Lower leg skin (tissue), 4 donors: ENCODE results near the gene ZSCAN23. TPM values are rescaled to one million over a fixed set of nuclear protein-coding genes. Genes with fewer than 3 reads are reported as not detected.
"Not testable (repeated sequence)": the region's sequence is repeated elsewhere in the genome, so short reads cannot be mapped to it uniquely, and the experiment has no call there.

ENCODE experiments used
- DNase-seq, 2 donors: peaks; one replicate each; pipeline ENCODE4 v3.0.0-alpha.2; 2019; ENCODE audit warnings: low spot score in 2 of 2
- H3K4me3 ChIP-seq: fragments of 200-600 bp; sonication (generic); 2 replicates; pipeline ENCODE4 v1.5.1; 2017; ENCODE audit warnings: mild to moderate bottlenecking, low read depth; ENCODE audit not compliant: poor library complexity, severe bottlenecking
- POLR2A ChIP-seq, 2 donors: fragments of 450-650 bp; IDR thresholded peaks; one replicate each; pipeline ENCODE4 v1.6.1; 2016 to 2017; ENCODE audit warnings: antibody characterized with exemption in 2 of 2, mild to moderate bottlenecking in 1 of 2, moderate library complexity in 1 of 2
- WGBS, 2 donors: methylation state at CpG; one replicate each; pipeline ENCODE4 v1.1.5; 2018; 5-methylcytosine and 5-hydroxymethylcytosine counted together
- intact Hi-C: fragments of 100-400 bp; cut with DNase I; formaldehyde crosslinking; loops from one replicate; pipeline ENCODE4 v1.15.0; 2023; ENCODE audit warnings: low total_unique reads
- total RNA-seq, 4 donors: library from RNA; depleted of rRNA; stranded (reverse); fragments of >200 nt; gene quantifications; one replicate each; pipeline ENCODE4 v1.1.0, GENCODE V29; 2016
- TF ChIP-seq, protein P1 (sequence below), 3 donors: fragments of 450-650 bp; IDR thresholded peaks; one replicate each; pipeline ENCODE4 v1.5.1; 2016; ENCODE audit warnings: antibody characterized with exemption in 3 of 3, mild to moderate bottlenecking in 3 of 3, moderate library complexity in 2 of 3

Gene ZSCAN23
- total RNA-seq, 4 donors from 2014 or later, result 0.25 to 1.2 (median 0.65) TPM; not detected in 1

DNA sequence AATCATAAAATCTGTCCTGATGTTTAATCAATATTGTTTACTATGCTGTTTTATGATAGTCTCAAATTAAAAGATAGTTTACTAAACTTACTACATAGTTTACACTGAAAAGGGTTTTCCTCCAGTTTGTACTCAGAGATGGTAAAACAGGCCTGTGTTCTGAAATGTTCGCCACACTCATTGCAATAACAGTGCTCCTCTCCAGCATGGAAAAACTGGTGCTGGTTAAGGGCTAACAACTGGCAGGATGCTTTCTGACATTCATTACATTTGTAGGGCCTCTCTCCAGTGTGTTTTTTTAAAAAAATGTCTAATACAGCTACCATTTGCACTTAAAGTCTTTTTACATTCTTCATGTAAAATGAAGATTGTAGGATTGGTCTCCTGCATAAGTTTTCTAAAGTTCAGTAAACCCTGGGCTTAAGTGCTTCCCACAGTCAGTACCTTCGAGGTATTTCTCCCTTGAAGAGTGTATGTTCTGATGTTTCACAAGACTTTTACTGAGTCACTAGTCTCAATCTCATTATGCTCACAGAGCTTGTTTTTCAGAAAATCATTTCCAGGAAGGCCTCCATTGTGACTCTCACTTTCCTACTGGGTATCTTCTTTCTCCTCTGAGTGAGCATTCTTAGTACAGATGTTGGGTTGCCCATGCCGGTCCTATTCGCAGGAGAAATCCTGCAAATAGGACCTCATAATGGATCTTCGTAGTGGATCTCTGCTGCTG lies 35.1 kb downstream of the ZSCAN23 start:
- intact Hi-C loops, result no loop called here
- no peak overlapping the region for H3K4me3 ChIP-seq
- TF ChIP-seq, protein P1, sequence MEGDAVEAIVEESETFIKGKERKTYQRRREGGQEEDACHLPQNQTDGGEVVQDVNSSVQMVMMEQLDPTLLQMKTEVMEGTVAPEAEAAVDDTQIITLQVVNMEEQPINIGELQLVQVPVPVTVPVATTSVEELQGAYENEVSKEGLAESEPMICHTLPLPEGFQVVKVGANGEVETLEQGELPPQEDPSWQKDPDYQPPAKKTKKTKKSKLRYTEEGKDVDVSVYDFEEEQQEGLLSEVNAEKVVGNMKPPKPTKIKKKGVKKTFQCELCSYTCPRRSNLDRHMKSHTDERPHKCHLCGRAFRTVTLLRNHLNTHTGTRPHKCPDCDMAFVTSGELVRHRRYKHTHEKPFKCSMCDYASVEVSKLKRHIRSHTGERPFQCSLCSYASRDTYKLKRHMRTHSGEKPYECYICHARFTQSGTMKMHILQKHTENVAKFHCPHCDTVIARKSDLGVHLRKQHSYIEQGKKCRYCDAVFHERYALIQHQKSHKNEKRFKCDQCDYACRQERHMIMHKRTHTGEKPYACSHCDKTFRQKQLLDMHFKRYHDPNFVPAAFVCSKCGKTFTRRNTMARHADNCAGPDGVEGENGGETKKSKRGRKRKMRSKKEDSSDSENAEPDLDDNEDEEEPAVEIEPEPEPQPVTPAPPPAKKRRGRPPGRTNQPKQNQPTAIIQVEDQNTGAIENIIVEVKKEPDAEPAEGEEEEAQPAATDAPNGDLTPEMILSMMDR (IDR thresholded peaks at IDR 0.05), result no peak
- TF ChIP-seq POLR2A (IDR thresholded peaks at IDR 0.05), result no peak
- WGBS, 2 donors, result 82 to 87% methylated on average over 5 of the region's 5 CpGs
- DNase-seq, result no peak

DNA sequence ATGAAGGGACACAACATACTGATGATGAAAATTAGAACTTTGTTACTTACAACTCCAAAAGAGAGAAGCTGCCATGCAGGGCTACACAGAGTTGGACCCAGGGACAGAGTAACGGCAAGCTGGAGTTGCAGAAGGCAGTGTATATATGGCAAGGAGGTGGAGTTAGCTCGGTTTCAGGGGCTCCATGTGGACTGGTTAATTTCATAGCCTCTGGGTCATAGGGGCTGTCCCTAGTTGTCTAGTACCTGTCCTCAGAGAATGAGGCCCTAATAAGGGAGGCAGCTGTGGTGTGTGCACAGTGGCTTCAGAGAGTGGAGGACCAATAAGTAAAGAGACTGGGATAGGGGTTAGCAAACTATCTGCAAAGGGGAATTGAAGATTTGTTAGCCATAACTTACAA lies 35.9 kb downstream of the ZSCAN23 start:
- TF ChIP-seq POLR2A (IDR thresholded peaks at IDR 0.05), result no peak
- TF ChIP-seq, protein P1 (IDR thresholded peaks at IDR 0.05), result no peak
- H3K4me3 ChIP-seq, result no peak overlapping the region
- WGBS, 2 donors, result 62 to 65% methylated on average over 2 of the region's 2 CpGs
- intact Hi-C loops, result no loop called here
- no peak for DNase-seq

DNA sequence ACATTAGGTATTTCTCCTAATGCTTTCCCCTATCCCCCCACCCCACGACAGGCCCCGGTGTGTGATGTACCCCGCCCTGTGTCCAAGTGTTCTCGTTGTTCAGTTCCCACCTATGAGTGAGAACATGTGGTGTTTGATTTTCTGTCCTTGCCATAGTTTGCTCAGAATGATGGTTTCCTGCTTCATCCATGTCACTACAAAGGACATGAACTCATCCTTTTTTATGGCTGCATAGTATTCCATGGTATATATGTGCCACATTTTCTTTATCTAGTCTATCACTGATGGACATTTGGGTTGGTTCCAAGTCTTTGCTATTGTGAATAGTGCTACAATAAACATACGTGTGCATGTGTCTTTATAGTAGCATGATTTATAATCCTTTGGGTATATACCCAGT lies 39.4 kb downstream of the ZSCAN23 start:
- 88 to 92% methylated on average over 5 of the region's 5 CpGs for WGBS, 2 donors
- intact Hi-C loops, H3K4me3 ChIP-seq, DNase-seq: not testable (repeated sequence)

DNA sequence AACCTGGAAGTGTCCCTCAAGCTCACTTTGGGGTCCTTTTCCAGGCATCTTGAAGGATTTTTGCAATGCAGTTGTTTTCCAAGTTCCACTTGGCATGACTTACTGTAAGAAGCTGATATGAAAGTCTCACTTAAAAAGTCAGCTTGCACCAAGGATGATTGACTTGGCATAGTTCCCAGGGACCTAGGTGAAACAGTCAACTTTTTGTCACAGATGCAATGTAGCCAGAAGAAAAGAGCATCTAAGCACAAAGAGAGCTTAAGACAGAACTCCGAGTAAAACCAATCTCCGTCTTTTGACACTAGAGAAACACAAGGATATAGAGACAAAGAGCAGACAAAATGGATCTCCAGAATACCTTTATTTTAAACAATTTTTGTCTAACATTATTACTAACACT lies 41.1 kb downstream of the ZSCAN23 start:
- no peak for TF ChIP-seq POLR2A (IDR thresholded peaks at IDR 0.05)
- TF ChIP-seq, protein P1 (IDR thresholded peaks at IDR 0.05), result no peak
- DNase-seq, result no peak
- intact Hi-C loops, result no loop called here

DNA sequence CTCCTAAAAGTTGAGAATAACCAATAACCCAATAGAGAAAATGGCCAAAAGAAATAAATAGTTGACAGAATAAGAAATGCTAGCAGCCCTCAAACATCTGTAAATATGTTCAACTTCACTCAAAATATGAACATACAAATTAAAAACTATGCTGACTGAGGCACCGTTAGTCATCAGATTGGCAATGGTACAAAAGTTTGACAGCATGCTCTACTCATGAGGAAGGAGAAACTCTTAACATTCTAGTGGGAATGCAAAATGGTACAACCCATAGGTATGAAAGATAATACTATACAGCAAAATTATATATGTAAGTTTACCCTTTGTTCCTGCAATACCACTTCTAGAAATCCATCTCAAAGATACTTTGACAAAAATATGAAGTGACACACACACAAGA lies 42.1 kb downstream of the ZSCAN23 start:
- no peak overlapping the region for H3K4me3 ChIP-seq
- TF ChIP-seq, protein P1 (IDR thresholded peaks at IDR 0.05), result no peak
- TF ChIP-seq POLR2A (IDR thresholded peaks at IDR 0.05), result no peak
- intact Hi-C loops, result no loop called here
- no peak for DNase-seq
- WGBS, 2 donors, result 34 to 42% methylated on average over 1 of the region's 1 CpG

More for the DNA sequence above, 41.1 kb downstream of the ZSCAN23 start:
- 84 to 87% methylated on average over 2 of the region's 2 CpGs for WGBS, 2 donors
- H3K4me3 ChIP-seq, result no peak overlapping the region

DNA sequence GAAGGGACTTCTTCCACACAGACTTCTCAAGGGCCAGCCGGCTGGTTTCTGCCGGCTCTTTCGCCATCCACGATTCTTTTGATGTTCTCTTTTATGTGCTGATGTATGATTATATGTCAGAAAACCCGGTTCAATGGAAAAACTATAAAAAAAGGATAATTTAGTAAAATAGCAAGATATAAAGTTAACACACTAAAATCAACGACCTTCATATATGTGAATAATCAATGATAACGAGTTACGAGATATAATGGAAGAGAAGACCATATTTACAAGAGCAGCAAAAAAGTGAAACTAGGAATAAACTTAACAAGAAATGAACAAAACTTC lies 43.2 kb downstream of the ZSCAN23 start:
- intact Hi-C loops, result no loop called here

More for the DNA sequence above, 43.2 kb downstream of the ZSCAN23 start:
- WGBS, 2 donors, result 25 to 30% methylated on average over 8 of the region's 8 CpGs
- no peak for DNase-seq
- H3K4me3 ChIP-seq, result peak overlapping the region; percentile 95
- no peak for TF ChIP-seq POLR2A (IDR thresholded peaks at IDR 0.05)
- TF ChIP-seq, protein P1 (IDR thresholded peaks at IDR 0.05), result no peak
